Measurements from ENCODE around the gene RFNG.

Gene RFNG

GRCh38 chr17:82076785-82077591, 25.4 kb upstream of the RFNG start:
- DNase-seq, result peak; percentile 55

- peak; percentile 42 for DNase-seq
Measured at GRCh38 chr17:82076018-82076784, 24.6 kb upstream of the RFNG start.

GRCh38 chr17:82073446-82073845, 21.8 kb upstream of the RFNG start:
- DNase-seq, result no peak

GRCh38 chr17:82072827-82073226, 21.2 kb upstream of the RFNG start:
- DNase-seq, result no peak

- no peak for DNase-seq
Measured at GRCh38 chr17:82070611-82071010, 19.0 kb upstream of the RFNG start.

- DNase-seq, result peak; percentile 78
Measured at GRCh38 chr17:82065638-82066303, 14.2 kb upstream of the RFNG start, which contains the start of gene DUS1L. TSS of gene DUS1L (minus strand) at chr17:82065804. CDS start at chr17:82065059, 745 bp downstream.

GRCh38 chr17:82065193-82065637, 13.6 kb upstream of the RFNG start:
- DNase-seq, result peak; percentile 52

- no peak for DNase-seq
Measured at GRCh38 chr17:82064433-82065192, 13.0 kb upstream of the RFNG start.

- DNase-seq, result no peak
Measured at GRCh38 chr17:82063424-82064415, 12.1 kb upstream of the RFNG start.

- DNase-seq, result no peak
Measured at GRCh38 chr17:82062984-82063368, 11.4 kb upstream of the RFNG start.

GRCh38 chr17:82062076-82062983, 10.7 kb upstream of the RFNG start:
- no peak for DNase-seq

- no peak for DNase-seq
Measured at GRCh38 chr17:82061047-82061925, 9.7 kb upstream of the RFNG start.

- DNase-seq, result no peak
Measured at GRCh38 chr17:82060614-82061013, 9.0 kb upstream of the RFNG start.

- DNase-seq, result no peak
Measured at GRCh38 chr17:82060001-82060380, 8.4 kb upstream of the RFNG start.

GRCh38 chr17:82059272-82060000, 7.8 kb upstream of the RFNG start:
- DNase-seq, result no peak

- DNase-seq, result no peak
Measured at GRCh38 chr17:82058855-82059249, 7.2 kb upstream of the RFNG start.

- no peak for DNase-seq
Measured at GRCh38 chr17:82058230-82058854, 6.7 kb upstream of the RFNG start.
